ENCODE results near the gene NOTCH1.
A peak's percentile ranks its signal among the peaks of the same experiment; 100 is the strongest.

Gene NOTCH1

GRCh38 chr9:136549010-136549980 is 3.4 kb upstream of the NOTCH1 start:
- no peaks in the 10 kb centered on the region for H3K36me3 ChIP-seq (replicated peaks; ENCODE audit: low read depth, low read length)
- peaks cover 12% of the 10 kb centered on the region for H3K79me2 ChIP-seq (ENCODE audit: low read length)
- H3K4me3 ChIP-seq (ENCODE audit: low read length): no peak overlapping the region
- peak overlapping the region; percentile 96 for H3K27ac ChIP-seq (ENCODE audit: low read length)
- peak overlapping the region; percentile 80; the same call in 1 of the 2 replicates for H3K4me2 ChIP-seq (ENCODE audit: low read length)
- H3K9ac ChIP-seq (ENCODE audit: low read length): peak overlapping the region; percentile 74; the same call in 1 of the 2 replicates
- peaks cover 5% of the 10 kb centered on the region for H4K20me1 ChIP-seq (ENCODE audit: insufficient read depth, low read length)
- peaks cover 61% of the 10 kb centered on the region for H3K4me1 ChIP-seq (ENCODE audit: low read length)
- no peak overlapping the region for H2AFZ ChIP-seq (ENCODE audit: low read depth, low read length)
- H3K27me3 ChIP-seq (ENCODE audit: low read depth, low read length): no peaks in the 10 kb centered on the region
- no peak for TF ChIP-seq EZH2phosphoT487 (IDR thresholded peaks at IDR 0.05; ENCODE audit: low read depth)
- TF ChIP-seq CTCF (IDR thresholded peaks at IDR 0.05; ENCODE audit: low read depth, low read length): no peak
- H3K9me3 ChIP-seq (ENCODE audit: insufficient read depth, low read length): no peaks in the 10 kb centered on the region

GRCh38 chr9:136547508-136548215 is 1.8 kb upstream of the NOTCH1 start:
- H3K27ac ChIP-seq (ENCODE audit: low read length): peak overlapping the region; percentile 93; the same call in 1 of the 2 replicates
- H4K20me1 ChIP-seq (ENCODE audit: insufficient read depth, low read length): peaks cover 22% of the 10 kb centered on the region
- H3K79me2 ChIP-seq (ENCODE audit: low read length): peaks cover 28% of the 10 kb centered on the region
- peaks cover 6% of the 10 kb centered on the region for H3K36me3 ChIP-seq (replicated peaks; ENCODE audit: low read depth, low read length)
- H3K4me1 ChIP-seq (ENCODE audit: low read length): peaks cover 59% of the 10 kb centered on the region
- H3K4me2 ChIP-seq (ENCODE audit: low read length): peak overlapping the region; percentile 99
- peak overlapping the region; percentile 80 for H3K4me3 ChIP-seq (ENCODE audit: low read length)
- H3K9ac ChIP-seq (ENCODE audit: low read length): peak overlapping the region; percentile 92; the same call in 1 of the 2 replicates
- TF ChIP-seq EZH2phosphoT487 (IDR thresholded peaks at IDR 0.05; ENCODE audit: low read depth) (no peak), CTCF (IDR thresholded peaks at IDR 0.05; ENCODE audit: low read depth, low read length) (no peak)
- H3K27me3 ChIP-seq (ENCODE audit: low read depth, low read length): no peaks in the 10 kb centered on the region
- H3K9me3 ChIP-seq (ENCODE audit: insufficient read depth, low read length): no peaks in the 10 kb centered on the region
- no peak overlapping the region for H2AFZ ChIP-seq (ENCODE audit: low read depth, low read length)

GRCh38 chr9:136546697-136547501 is 1.1 kb upstream of the NOTCH1 start:
- H3K9me3 ChIP-seq (ENCODE audit: insufficient read depth, low read length): no peaks in the 10 kb centered on the region
- H3K27me3 ChIP-seq (ENCODE audit: low read depth, low read length): no peaks in the 10 kb centered on the region
- H3K4me2 ChIP-seq (ENCODE audit: low read length): peak overlapping the region; percentile 99
- peaks cover 33% of the 10 kb centered on the region for H3K79me2 ChIP-seq (ENCODE audit: low read length)
- no peak for TF ChIP-seq CTCF (IDR thresholded peaks at IDR 0.05; ENCODE audit: low read depth, low read length)
- TF ChIP-seq EZH2phosphoT487 (IDR thresholded peaks at IDR 0.05; ENCODE audit: low read depth): no peak
- no peak overlapping the region for H2AFZ ChIP-seq (ENCODE audit: low read depth, low read length)
- H3K9ac ChIP-seq (ENCODE audit: low read length): peak overlapping the region; percentile 92
- peak overlapping the region; percentile 93 for H3K27ac ChIP-seq (ENCODE audit: low read length)
- peak overlapping the region; percentile 80 for H3K4me3 ChIP-seq (ENCODE audit: low read length)
- H3K4me1 ChIP-seq (ENCODE audit: low read length): peaks cover 52% of the 10 kb centered on the region
- H3K36me3 ChIP-seq (replicated peaks; ENCODE audit: low read depth, low read length): peaks cover 10% of the 10 kb centered on the region
- peaks cover 28% of the 10 kb centered on the region for H4K20me1 ChIP-seq (ENCODE audit: insufficient read depth, low read length)
